Measurements from ENCODE around the gene KCNK3.

- no peak for TF ChIP-seq CTCF (IDR thresholded peaks at IDR 0.05)
- TF ChIP-seq POLR2AphosphoS5 (IDR thresholded peaks at IDR 0.05; ENCODE audit: low read depth, low read length), result no peak
Observed at GRCh38 chr2:26754539-26754938, 62.0 kb downstream of the KCNK3 start.
